Lower leg skin (tissue), 4 donors: ENCODE measurements around the gene GZMM. TPM values are rescaled to one million over a fixed set of nuclear protein-coding genes. Genes with fewer than 3 reads are reported as not detected.

Source experiments
- DNase-seq, 2 donors: peaks; one replicate each; pipeline ENCODE4 v3.0.0-alpha.2; 2019; ENCODE audit warnings: low spot score in 2 of 2
- H3K4me3 ChIP-seq: fragments of 200-600 bp; sonication (generic); 2 replicates; pipeline ENCODE4 v1.5.1; 2017; ENCODE audit warnings: mild to moderate bottlenecking, low read depth; ENCODE audit not compliant: poor library complexity, severe bottlenecking
- CTCF ChIP-seq, 3 donors: fragments of 450-650 bp; IDR thresholded peaks; one replicate each; pipeline ENCODE4 v1.5.1; 2016; ENCODE audit warnings: antibody characterized with exemption in 3 of 3, mild to moderate bottlenecking in 3 of 3, moderate library complexity in 2 of 3
- POLR2A ChIP-seq, 2 donors: fragments of 450-650 bp; IDR thresholded peaks; one replicate each; pipeline ENCODE4 v1.6.1; 2016 to 2017; ENCODE audit warnings: antibody characterized with exemption in 2 of 2, mild to moderate bottlenecking in 1 of 2, moderate library complexity in 1 of 2
- WGBS, 2 donors: methylation state at CpG; one replicate each; pipeline ENCODE4 v1.1.5; 2018; 5-methylcytosine and 5-hydroxymethylcytosine counted together
- intact Hi-C: fragments of 100-400 bp; cut with DNase I; formaldehyde crosslinking; loops from one replicate; pipeline ENCODE4 v1.15.0; 2023; ENCODE audit warnings: low total_unique reads
- total RNA-seq, 4 donors: library from RNA; depleted of rRNA; stranded (reverse); fragments of >200 nt; gene quantifications; one replicate each; pipeline ENCODE4 v1.1.0, GENCODE V29; 2016

Gene GZMM
- total RNA-seq, 4 donors from 2014 or later, result 0.29 to 1.5 (median 1.3) TPM; not detected in 1

- DNase-seq, result no peak
- intact Hi-C loops, result no loop called here
- WGBS, 2 donors, result 76 to 83% methylated on average over 18 of the region's 18 CpGs
- H3K4me3 ChIP-seq, result no peak overlapping the region
- TF ChIP-seq POLR2A (IDR thresholded peaks at IDR 0.05) (no peak), CTCF (IDR thresholded peaks at IDR 0.05) (no peak)
Observed at GRCh38 chr19:593055-593454, 49.2 kb downstream of the GZMM start.

- intact Hi-C loops, result no loop called here
- no peak overlapping the region for H3K4me3 ChIP-seq
- DNase-seq, result no peak
- TF ChIP-seq POLR2A (IDR thresholded peaks at IDR 0.05), result no peak
- no peak for TF ChIP-seq CTCF (IDR thresholded peaks at IDR 0.05)
- 45 to 50% methylated on average over 9 of the region's 9 CpGs for WGBS, 2 donors
Observed at GRCh38 chr19:593505-593904, 49.7 kb downstream of the GZMM start.

- WGBS, 2 donors, result 68 to 71% methylated on average over 23 to 24 of the region's 24 CpGs
- H3K4me3 ChIP-seq, result no peak overlapping the region
- no peak for DNase-seq
- intact Hi-C loops, result no loop called here
- TF ChIP-seq CTCF (IDR thresholded peaks at IDR 0.05) (no peak), POLR2A (IDR thresholded peaks at IDR 0.05) (no peak)
Observed at GRCh38 chr19:594265-594870, 50.5 kb downstream of the GZMM start.

- 72% methylated on average over 40 to 42 of the region's 42 CpGs for WGBS, 2 donors
- H3K4me3 ChIP-seq, result no peak overlapping the region
- TF ChIP-seq POLR2A (IDR thresholded peaks at IDR 0.05) (no peak), CTCF (IDR thresholded peaks at IDR 0.05) (no peak)
- intact Hi-C loops, result no loop called here
- no peak for DNase-seq
Observed at GRCh38 chr19:595326-596262, 51.7 kb downstream of the GZMM start.

- intact Hi-C loops, result no loop called here
- TF ChIP-seq CTCF (IDR thresholded peaks at IDR 0.05) (no peak), POLR2A (IDR thresholded peaks at IDR 0.05) (no peak)
- 83 to 86% methylated on average over 16 of the region's 16 CpGs for WGBS, 2 donors
- no peak overlapping the region for H3K4me3 ChIP-seq
- DNase-seq, result no peak
Observed at GRCh38 chr19:596263-596655, 52.4 kb downstream of the GZMM start.
